GM23248 (cell line): ENCODE results near the gene RAP2C.

ENCODE experiments used
- EZH2 ChIP-seq: fragments of 200-600 bp; sonication (generic); IDR thresholded peaks from 2 replicates; pipeline ENCODE4 v1.6.1; 2018; ENCODE audit warnings: antibody characterized with exemption, mild to moderate bottlenecking; ENCODE audit not compliant: insufficient read depth, poor library complexity, severe bottlenecking
- EZH2phosphoT487 ChIP-seq: fragments of 200-600 bp; sonication (generic); IDR thresholded peaks from 2 replicates; pipeline ENCODE4 v1.6.1; 2018; ENCODE audit warnings: antibody characterized with exemption, moderate library complexity, mild to moderate bottlenecking, low read depth; ENCODE audit not compliant: insufficient read depth

DNA sequence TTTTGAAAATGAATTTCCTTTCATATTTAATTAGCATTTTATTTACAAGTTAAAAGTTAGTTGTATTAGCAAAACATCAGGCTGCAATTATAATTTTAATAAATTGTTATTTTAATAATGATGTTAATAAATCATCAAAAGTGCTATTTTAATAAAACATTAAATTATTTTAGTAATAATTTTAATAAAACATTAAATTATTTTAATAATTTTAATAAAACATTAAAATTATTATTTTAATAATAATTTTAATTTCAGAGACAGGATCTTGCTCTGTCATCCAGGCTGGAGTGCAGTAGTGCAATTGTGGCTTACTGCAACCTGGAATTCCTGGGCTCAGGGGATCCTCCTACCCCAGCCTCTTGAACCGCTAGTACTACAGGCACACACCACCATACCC is 10.8 kb downstream of the RAP2C start:
- TF ChIP-seq EZH2: no peak
- TF ChIP-seq EZH2phosphoT487: no peak
